Measurements from ENCODE around the gene LARP6.

DNA sequence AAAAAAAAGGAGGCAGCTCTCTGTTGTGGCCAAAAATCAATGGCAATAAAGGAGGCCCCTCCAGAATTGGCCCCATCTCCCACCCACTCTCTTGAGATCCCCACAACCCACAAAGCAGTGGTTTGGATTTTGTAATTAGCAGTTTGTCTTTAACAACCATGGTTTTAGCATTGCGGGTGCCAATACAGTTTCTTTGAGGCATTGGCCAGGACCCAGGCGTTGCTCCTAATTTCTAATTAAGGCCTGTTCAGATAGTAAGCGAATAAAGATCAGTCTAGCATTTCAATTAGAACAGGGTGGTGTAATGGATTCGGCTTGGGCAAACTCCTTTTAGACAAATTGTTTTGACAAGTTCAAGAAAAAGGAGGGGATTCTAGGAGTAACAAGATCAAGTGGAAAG lies 67.0 kb downstream of the LARP6 start:
- no peak for TF ChIP-seq CTCF (IDR thresholded peaks at IDR 0.05)
- no peak for TF ChIP-seq POLR2A (IDR thresholded peaks at IDR 0.05)
- TF ChIP-seq POLR2AphosphoS5 (IDR thresholded peaks at IDR 0.05), result no peak
- no peak for TF ChIP-seq EP300 (IDR thresholded peaks at IDR 0.05)

All from stomach (tissue), 4 donors.